ENCODE data around the gene PDCD7. TPM values are rescaled to one million over a fixed set of nuclear protein-coding genes. Genes with fewer than 3 reads are reported as not detected.

The PDCD7 gene
- polyA plus RNA-seq, 1 of the 3 experiments (the other 2 are of a cell fraction), result 15.3 TPM

DNA sequence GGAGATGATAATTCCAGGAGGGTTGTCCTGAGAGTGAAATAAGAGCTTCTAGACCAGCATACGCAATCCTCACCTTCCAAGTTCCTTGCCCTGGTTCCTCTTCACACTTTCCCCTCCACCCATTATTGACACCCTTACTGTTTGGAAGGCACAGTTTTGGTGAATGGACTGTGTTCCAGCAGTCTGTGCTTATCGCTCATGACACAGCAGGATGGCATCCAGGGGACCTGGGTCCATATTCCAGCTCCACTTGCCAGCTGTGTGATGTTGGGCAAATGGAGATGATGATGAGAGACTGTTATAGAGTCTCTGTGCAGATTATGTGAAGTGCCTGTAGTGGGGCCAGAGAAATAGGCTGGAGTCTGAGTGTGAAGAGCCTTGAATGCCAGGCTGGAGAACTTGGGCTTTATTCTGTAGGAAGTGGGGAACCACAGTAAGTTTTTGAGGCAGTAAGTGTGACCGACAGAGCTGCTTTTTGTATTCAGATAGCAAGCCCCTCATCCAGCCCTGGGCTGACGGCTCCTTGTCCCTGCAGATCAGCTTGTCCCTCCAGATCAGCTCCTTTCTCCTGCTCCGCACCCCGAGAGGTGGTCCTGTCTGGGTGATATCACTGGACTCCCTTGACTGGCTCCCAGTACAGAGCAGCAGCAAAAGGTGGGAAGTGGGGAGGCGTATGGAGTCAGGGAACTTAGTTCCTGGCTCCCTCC, 49.0 kb downstream of the PDCD7 start:
- WGBS (ENCODE audit: low lambda C conversion rate), result 90% methylated on average over 5 of the region's 7 CpGs
- Histone ChIP-seq H2AFZ (ENCODE audit: low read depth) (no peak overlapping the region), H3K9ac (no peak overlapping the region), H3K4me2 (no peak overlapping the region), H3K36me3 (replicated peaks in 1 of 2; ENCODE audit: control insufficient read depth in 1 of 2, insufficient read depth in 2 of 2, low read length in 1 of 2) (no peaks in the 10 kb centered on the region), H3K27me3 (ENCODE audit: insufficient read depth) (no peaks in the 10 kb centered on the region), H3K27ac (ENCODE audit: low read depth in 2 of 2, low read length in 1 of 2) (no peak overlapping the region), H3K9me2 (no peaks in the 10 kb centered on the region), H3K9me3 (no peaks in the 10 kb centered on the region), H3K4me3 (ENCODE audit: low read depth in 2 of 2, low read length in 1 of 2) (no peak overlapping the region), H3K4me1 (ENCODE audit: control insufficient read depth in 1 of 2, insufficient read depth in 2 of 2, low read depth in 1 of 2, low read length in 1 of 2) (peaks cover 0 to 35% of the 10 kb centered on the region in 2 experiments; a peak in 1 of 4 replicates), H3K79me2 (ENCODE audit: insufficient read depth) (no peaks in the 10 kb centered on the region), H4K20me1 (ENCODE audit: insufficient read depth) (no peaks in the 10 kb centered on the region), H3F3A (replicated peaks; ENCODE audit: insufficient read depth) (no peaks in the 10 kb centered on the region)
- ChIA-PET POLR2A (no interaction called here), CTCF (interaction anchor here (0.9 to 8.3 kb wide), 9 partner anchors 9 to 354 kb away, joined by 3 to 99 read pairs (median 4); no protein-coding TSS in a partner anchor)
- no peak for DNase-seq
- TF ChIP-seq ELF1 (IDR thresholded peaks at IDR 0.05), result no peak
- no peak for TF ChIP-seq RFX5 (IDR thresholded peaks at IDR 0.05; ENCODE audit: low read length)
- TF ChIP-seq SIN3A (IDR thresholded peaks at IDR 0.05; ENCODE audit: borderline replicate concordance, low read depth, low read length), result no peak
- TF ChIP-seq RAD21 (IDR thresholded peaks at IDR 0.05; ENCODE audit: low read length), result no peak
- TF ChIP-seq EZH2phosphoT487 (IDR thresholded peaks at IDR 0.05; ENCODE audit: borderline replicate concordance, low read depth), result no peak
- no peak for TF ChIP-seq REST (IDR thresholded peaks at IDR 0.05; ENCODE audit: low read depth, low read length)
- TF ChIP-seq NFIC (IDR thresholded peaks at IDR 0.05; ENCODE audit: borderline replicate concordance), result no peak
- no peak for TF ChIP-seq FOXJ3 (CRISPR knock-in tag; IDR thresholded peaks at IDR 0.05)
- TF ChIP-seq CTCF (IDR thresholded peaks at IDR 0.05), result no peak
- TF ChIP-seq IRF3 (IDR thresholded peaks at IDR 0.05; ENCODE audit: low read depth, low read length), result no peak
- TF ChIP-seq, protein P1, sequence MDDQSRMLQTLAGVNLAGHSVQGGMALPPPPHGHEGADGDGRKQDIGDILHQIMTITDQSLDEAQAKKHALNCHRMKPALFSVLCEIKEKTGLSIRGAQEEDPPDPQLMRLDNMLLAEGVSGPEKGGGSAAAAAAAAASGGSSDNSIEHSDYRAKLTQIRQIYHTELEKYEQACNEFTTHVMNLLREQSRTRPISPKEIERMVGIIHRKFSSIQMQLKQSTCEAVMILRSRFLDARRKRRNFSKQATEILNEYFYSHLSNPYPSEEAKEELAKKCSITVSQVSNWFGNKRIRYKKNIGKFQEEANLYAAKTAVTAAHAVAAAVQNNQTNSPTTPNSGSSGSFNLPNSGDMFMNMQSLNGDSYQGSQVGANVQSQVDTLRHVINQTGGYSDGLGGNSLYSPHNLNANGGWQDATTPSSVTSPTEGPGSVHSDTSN (IDR thresholded peaks at IDR 0.05), result no peak
- no peak for TF ChIP-seq MAX (IDR thresholded peaks at IDR 0.05; ENCODE audit: low read depth)
- TF ChIP-seq YY1 (IDR thresholded peaks at IDR 0.05; ENCODE audit: low read depth), result no peak
- TF ChIP-seq GATA2 (CRISPR knock-in tag; IDR thresholded peaks at IDR 0.05), result no peak
- TF ChIP-seq JUND (IDR thresholded peaks at IDR 0.05), result no peak
- no peak for TF ChIP-seq TEAD4 (IDR thresholded peaks at IDR 0.05; ENCODE audit: borderline replicate concordance, insufficient read depth)
- TF ChIP-seq MXI1 (IDR thresholded peaks at IDR 0.05; ENCODE audit: low read depth, low read length), result no peak
- TF ChIP-seq POLR2AphosphoS5 (IDR thresholded peaks at IDR 0.05; ENCODE audit: low read depth, low read length), result no peak
- no peak for TF ChIP-seq FOXM1 (IDR thresholded peaks at IDR 0.05; ENCODE audit: low read depth)
- TF ChIP-seq NRF1 (IDR thresholded peaks at IDR 0.05; ENCODE audit: low read depth, low read length), result no peak
